Measurements from ENCODE around the gene ATAD1. TPM values are rescaled to one million over a fixed set of nuclear protein-coding genes. Genes with fewer than 3 reads are reported as not detected.
"Not testable (repeated sequence)": the region's sequence is repeated elsewhere in the genome, so short reads cannot be mapped to it uniquely, and the experiment has no call there.

The ATAD1 gene
- total RNA-seq (2014; rRNA removed; shearing (Covaris generic)), result 12.7 and 18.0 TPM in 2 replicates

DNA sequence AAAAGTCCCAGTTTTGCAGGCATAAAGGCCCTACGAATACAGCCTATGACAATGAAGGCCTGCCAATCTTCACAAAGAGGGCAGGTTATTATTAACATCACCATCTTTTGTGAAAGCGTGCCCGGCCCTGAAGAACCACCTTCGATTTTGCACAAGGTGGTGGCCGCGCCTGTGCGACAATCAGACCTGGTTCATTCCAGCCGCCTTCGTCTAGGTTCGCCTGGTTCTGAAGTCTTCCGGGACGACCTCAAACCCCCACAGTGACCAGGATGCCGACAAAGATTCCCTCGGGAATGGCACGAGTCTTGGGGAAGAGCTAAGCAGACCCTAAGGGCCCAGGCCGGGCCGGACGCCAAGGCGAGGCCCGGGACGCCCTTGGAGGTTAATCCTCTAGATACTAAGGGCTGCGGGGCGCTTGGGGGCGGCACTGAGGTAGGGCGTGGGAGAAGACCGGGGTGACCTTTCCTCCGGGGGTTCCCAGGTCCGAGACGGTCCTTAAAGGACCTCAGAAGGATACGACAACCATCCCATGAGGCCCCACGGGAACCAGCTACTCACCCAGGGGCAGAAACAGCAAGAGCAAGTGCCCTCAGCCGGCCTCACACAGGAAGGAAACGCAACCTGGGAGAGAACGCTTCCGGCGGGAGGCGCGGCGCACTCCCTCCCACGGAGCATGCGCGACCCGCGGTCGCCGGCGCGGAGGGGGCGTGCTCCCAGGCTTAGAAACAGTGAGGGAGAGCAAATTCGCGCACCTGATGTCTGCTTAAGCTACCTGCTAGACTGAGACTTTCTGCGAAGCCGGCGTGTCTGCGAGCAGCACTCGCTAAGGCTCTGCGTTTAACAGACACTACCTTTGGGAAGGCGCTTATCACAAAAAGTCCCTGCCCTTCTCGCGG, at the start of gene ATAD1:
Gene ATAD1, minus strand, starts transcription at position 618 of the 896 bp plus-strand sequence. CDS start 3,627 bp downstream, outside the sequence.
- peak; percentile 91 for DNase-seq (ENCODE audit: low spot score)

DNA sequence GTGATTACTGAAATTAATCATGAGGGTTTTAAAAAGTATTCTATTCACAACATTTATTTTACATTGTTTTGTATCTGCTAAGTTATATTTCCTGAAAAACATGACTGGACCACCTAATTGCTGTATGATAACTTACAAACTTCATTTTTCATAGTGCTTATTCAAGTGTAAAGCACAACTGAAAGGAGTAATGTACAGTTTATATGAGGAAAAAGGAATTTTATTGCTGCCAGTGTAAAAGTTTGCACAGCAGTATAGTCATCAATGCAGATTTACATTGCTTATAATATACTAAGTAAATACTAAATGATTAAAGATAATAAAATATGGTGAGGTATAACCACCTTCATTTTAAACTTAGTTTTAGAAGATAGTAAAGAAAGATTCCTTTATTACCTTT, 49.4 kb upstream of the ATAD1 start:
- DNase-seq (ENCODE audit: low spot score), result peak; percentile 42

DNA sequence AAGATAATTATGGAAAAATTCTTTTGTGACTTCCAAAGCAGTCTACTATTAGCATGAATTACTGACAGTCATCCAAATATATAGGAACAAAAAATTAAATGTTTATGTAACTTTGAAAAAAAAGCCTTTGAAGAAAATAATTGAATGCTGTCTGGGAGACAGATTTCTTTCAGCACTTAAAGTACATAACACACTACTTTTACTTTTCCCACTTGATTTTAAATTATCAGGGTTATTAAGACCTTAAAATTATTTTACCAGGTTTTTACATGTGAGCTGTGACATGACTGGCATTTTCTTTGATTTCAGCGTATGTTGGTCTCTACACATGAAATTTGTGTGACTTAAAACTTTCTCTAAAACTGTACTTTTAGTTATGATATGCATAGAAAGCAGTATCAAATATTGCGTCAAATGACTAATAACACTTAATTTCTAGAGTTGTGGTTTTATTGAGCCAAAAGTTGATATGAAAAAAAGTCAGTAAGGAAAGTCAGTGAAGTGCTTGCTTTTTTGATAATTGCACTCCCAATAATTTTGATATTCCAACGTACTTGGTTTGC, 48.5 kb upstream of the ATAD1 start:
- DNase-seq (ENCODE audit: low spot score), result peak; percentile 52

GRCh38 chr10:87865241-87865881, 47.3 kb upstream of the ATAD1 start:
- DNase-seq (ENCODE audit: low spot score), result peak; percentile 57

GRCh38 chr10:87864496-87865059, 46.6 kb upstream of the ATAD1 start:
- DNase-seq (ENCODE audit: low spot score), result peak; percentile 75

GRCh38 chr10:87863951-87864495, 46.0 kb upstream of the ATAD1 start:
- DNase-seq (ENCODE audit: low spot score), result not testable (repeated sequence)

DNA sequence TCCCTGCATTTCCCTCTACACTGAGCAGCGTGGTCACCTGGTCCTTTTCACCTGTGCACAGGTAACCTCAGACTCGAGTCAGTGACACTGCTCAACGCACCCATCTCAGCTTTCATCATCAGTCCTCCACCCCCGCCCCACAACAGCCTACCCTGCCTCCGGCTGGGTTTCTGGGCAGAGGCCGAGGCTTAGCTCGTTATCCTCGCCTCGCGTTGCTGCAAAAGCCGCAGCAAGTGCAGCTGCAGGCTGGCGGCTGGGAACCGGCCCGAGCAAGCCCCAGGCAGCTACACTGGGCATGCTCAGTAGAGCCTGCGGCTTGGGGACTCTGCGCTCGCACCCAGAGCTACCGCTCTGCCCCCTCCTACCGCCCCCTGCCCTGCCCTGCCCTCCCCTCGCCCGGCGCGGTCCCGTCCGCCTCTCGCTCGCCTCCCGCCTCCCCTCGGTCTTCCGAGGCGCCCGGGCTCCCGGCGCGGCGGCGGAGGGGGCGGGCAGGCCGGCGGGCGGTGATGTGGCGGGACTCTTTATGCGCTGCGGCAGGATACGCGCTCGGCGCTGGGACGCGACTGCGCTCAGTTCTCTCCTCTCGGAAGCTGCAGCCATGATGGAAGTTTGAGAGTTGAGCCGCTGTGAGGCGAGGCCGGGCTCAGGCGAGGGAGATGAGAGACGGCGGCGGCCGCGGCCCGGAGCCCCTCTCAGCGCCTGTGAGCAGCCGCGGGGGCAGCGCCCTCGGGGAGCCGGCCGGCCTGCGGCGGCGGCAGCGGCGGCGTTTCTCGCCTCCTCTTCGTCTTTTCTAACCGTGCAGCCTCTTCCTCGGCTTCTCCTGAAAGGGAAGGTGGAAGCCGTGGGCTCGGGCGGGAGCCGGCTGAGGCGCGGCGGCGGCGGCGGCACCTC, 45.3 kb upstream of the ATAD1 start, which contains the start of the genes KLLN and PTEN:
Gene KLLN, minus strand, starts transcription at position 481 of the 891 bp plus-strand sequence. CDS start 1,046 bp downstream, outside the sequence.
Gene PTEN, plus strand, starts transcription at position 573 of the 891 bp plus-strand sequence. CDS start 845 bp downstream, outside the sequence.
- DNase-seq (ENCODE audit: low spot score), result peak; percentile 89

GRCh38 chr10:87862679-87863052, 44.6 kb upstream of the ATAD1 start:
- DNase-seq (ENCODE audit: low spot score), result no peak

GRCh38 chr10:87861953-87862678, 44.1 kb upstream of the ATAD1 start:
- DNase-seq (ENCODE audit: low spot score), result peak; percentile 98

GRCh38 chr10:87861566-87861952, 43.5 kb upstream of the ATAD1 start:
- peak; percentile 84 for DNase-seq (ENCODE audit: low spot score)

DNA sequence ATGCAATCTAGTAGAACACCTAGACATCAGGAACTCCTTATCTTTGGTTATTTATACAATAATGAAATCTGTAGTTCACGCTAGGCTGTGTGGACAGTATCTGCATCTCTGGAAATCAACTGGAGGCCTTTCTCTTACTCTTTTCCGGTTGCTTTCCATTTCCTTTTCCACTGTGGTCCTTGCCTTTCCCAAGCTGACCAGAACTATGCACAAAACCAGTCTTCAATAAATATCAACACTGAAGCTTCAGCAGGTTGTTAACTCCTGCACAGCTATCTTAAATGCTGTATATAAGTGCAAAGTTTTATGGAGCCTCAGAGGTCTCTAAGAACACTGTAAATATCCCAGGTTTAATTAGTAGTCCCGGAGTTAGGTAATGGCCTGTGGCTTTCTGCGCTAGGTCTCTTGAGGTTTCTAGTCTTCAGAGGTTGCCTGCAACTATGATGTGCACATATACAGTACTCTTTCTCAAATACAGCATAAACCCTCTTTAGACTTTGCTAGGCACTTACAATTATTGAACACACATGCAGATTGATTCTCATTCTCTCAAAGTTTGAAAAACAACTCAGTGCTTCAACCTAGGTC, 42.9 kb upstream of the ATAD1 start:
- DNase-seq (ENCODE audit: low spot score), result peak; percentile 35

DNA sequence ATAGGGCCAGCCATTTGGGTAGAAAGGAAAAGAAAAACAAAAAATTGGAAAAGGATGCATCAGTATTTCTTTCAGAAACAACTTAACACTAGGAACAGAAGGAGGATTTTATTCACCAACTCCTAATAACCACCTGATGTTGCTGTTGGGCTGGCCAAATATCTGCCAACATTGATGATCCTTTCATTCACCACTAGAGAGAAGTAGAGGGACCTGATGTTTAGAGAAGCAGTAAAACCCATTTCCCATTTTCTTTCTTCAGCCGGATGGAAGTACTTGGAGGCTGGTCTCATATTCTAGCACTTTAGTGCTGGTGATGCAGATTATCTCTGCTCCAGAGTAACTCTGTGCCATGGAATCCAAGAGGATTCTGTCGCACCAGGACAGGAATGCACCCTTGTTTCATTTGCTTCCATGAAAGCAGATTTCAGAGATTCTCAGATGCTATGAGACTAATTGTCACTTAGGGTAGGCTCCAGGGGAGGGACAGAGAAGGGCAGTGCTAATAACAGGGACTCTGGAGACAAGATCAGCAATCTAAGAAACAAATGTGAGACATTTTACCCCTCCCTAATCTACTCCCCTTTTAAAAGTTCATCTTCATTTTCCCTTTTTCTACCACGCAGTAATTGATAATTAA, 42.2 kb upstream of the ATAD1 start:
- peak; percentile 72 for DNase-seq (ENCODE audit: low spot score)

DNA sequence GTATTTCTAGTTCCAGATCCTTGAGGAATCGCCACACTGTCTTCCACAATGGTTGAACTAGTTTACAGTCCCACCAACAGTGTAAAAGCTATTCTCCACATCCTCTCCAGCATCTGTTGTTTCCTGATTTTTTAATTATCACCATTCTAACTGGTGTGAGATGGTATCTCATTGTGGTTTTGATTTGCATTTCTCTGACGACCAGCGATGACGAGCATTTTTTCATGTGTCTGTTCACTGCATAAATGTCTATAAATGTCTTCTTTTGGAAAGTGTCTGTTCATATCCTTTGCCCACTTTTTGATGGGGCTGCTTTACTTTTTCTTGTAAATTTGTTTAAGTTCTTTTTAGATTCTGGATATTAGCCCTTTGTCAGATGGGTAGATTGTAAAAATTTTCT, 37.6 kb upstream of the ATAD1 start:
- DNase-seq (ENCODE audit: low spot score), result not testable (repeated sequence)

- not testable (repeated sequence) for DNase-seq (ENCODE audit: low spot score)
Observed at GRCh38 chr10:87855247-87855646, 37.2 kb upstream of the ATAD1 start.

- DNase-seq (ENCODE audit: low spot score), result no peak
Observed at GRCh38 chr10:87852089-87852488, 34.1 kb upstream of the ATAD1 start.

DNA sequence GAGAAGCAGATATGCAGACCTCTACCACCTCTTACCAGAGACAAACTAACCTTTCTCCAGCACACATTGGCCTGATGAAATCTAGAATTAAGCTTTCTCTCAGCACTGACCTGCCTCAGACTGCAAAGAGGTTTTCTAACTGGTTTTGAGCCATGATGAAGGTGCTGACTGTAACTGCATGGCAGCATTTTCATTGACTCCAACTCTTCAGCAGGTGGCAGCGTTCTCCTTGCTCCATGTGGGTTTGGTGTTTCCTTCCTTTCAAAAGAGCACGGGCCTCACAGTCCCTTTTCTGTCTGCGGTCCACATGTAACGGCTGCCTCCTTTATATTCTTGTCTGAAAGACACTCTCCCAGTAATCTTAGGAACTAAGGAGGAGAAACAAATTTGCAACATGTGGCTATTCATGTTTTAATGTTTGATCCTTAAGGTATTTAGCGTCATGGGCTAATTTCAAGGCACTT, 32.7 kb upstream of the ATAD1 start:
- peak; percentile 75 for DNase-seq (ENCODE audit: low spot score)

DNA sequence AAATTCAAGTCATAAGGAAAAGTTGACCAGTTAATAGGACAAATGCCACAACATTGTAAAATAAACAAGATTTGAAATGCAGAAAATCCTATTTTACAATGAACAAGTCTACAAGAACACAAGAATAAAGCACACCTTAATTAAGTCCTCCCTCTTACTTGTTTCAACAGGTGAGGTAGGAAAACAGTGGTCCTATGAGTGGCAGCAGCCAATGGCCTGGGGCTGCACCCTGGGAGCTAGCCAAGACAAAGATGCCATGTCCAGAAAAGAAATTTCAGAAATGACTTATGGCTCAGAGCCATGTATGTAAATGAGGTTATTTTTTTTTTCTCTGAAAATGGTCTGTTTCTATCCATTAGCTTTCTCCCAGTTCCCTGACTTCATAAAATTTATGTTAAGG, 31.0 kb upstream of the ATAD1 start:
- no peak for DNase-seq (ENCODE audit: low spot score)

DNA sequence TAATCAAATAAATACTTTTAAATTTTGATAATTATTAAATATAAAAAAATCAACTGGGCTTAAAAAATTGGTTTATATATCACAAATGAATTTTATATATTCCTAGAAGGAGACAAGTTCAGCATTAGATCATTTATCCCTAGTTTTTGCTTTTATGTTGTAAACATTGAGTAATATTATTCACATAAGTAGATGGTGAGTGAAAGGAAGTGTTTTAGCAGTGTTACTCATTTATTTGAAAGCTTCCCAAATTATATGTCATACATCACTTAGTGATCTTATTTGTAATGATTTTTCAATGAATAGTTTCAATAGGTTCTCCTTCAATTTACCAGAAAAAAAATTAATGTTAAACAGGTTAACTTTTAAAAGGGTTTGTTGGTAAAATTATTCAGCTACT, 29.5 kb upstream of the ATAD1 start:
- DNase-seq (ENCODE audit: low spot score), result no peak

DNA sequence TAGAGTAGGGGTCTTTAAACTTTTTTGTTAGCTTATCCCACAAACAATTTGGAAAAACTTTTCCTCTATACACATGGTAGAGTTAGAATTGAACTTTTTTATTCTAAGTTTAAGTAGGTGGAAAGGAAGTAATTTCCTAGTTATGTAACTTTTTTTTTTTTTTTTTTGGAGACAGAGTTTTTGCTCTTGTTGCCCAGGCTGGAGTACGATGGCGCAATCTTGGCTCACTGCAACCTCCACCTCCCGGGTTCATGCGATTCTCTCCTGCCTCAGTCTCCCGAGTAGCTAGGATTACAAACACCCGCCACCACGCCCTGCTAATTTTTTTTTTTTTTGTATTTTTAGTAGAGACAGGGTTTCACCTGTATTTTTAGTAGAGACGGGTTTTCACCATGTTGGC, 28.7 kb upstream of the ATAD1 start:
- DNase-seq (ENCODE audit: low spot score), result not testable (repeated sequence)
